ENCODE results near the gene FAH. TPM values are rescaled to one million over a fixed set of nuclear protein-coding genes. Genes with fewer than 3 reads are reported as not detected.
A peak's percentile ranks its signal among the peaks of the same experiment; 100 is the strongest.

Gene FAH
- total RNA-seq, 1 donor: 27.2 TPM

- no peak for TF ChIP-seq CTCF (IDR thresholded peaks at IDR 0.05; ENCODE audit: insufficient read depth, low read depth, low read length)
- H3K4me3 ChIP-seq (ENCODE audit: low read depth, low read length): no peak overlapping the region
- no peak for DNase-seq (ENCODE audit: low read depth)
Measured at GRCh38 chr15:80140909-80141308, 11.9 kb upstream of the FAH start.

- no peak overlapping the region for H3K4me3 ChIP-seq (ENCODE audit: low read depth, low read length)
- DNase-seq (ENCODE audit: low read depth): no peak
- TF ChIP-seq CTCF (IDR thresholded peaks at IDR 0.05; ENCODE audit: insufficient read depth, low read depth, low read length): no peak
Measured at GRCh38 chr15:80141916-80142598, 10.7 kb upstream of the FAH start.

GRCh38 chr15:80142646-80143045, 10.2 kb upstream of the FAH start:
- H3K4me3 ChIP-seq (ENCODE audit: low read depth, low read length): no peak overlapping the region
- no peak for DNase-seq (ENCODE audit: low read depth)
- no peak for TF ChIP-seq CTCF (IDR thresholded peaks at IDR 0.05; ENCODE audit: insufficient read depth, low read depth, low read length)

GRCh38 chr15:80151148-80151547, 1.7 kb upstream of the FAH start:
- no peak for TF ChIP-seq CTCF (IDR thresholded peaks at IDR 0.05; ENCODE audit: insufficient read depth, low read depth, low read length)
- no peak for DNase-seq (ENCODE audit: low read depth)
- H3K4me3 ChIP-seq (ENCODE audit: low read depth, low read length): no peak overlapping the region

- H3K4me3 ChIP-seq (ENCODE audit: low read depth, low read length): no peak overlapping the region
- no peak for DNase-seq (ENCODE audit: low read depth)
- no peak for TF ChIP-seq CTCF (IDR thresholded peaks at IDR 0.05; ENCODE audit: insufficient read depth, low read depth, low read length)
Measured at GRCh38 chr15:80151576-80151975, 1.2 kb upstream of the FAH start.

- no peak for TF ChIP-seq CTCF (IDR thresholded peaks at IDR 0.05; ENCODE audit: insufficient read depth, low read depth, low read length)
- DNase-seq (ENCODE audit: low read depth): peak; percentile 97
- H3K4me3 ChIP-seq (ENCODE audit: low read depth, low read length): peak overlapping the region; percentile 83
Measured at GRCh38 chr15:80152180-80152895, 461 bp upstream of the FAH start.

All from fibroblast of villous mesenchyme (primary cell).